RWPE2 (cell line): Measurements from ENCODE around the gene CLEC2L.

Experiments
- ATAC-seq: fragments of 200-7000 bp; cut with Tn5 transposase; 3 replicates; pipeline ENCODE4 v1.9.1; 2021; ENCODE audit warnings: low read depth
- DNase-seq: peaks from one replicate; pipeline ENCODE4 v3.0.0-alpha.2; 2020; ENCODE audit warnings: low spot score
- H3K27ac ChIP-seq: fragments of 450-650 bp; 2 replicates; pipeline ENCODE4 v1.5.1; 2017; ENCODE audit warnings: mild to moderate bottlenecking; ENCODE audit not compliant: poor library complexity, severe bottlenecking
- H3K27me3 ChIP-seq: fragments of 250-450 bp; sonication (Bioruptor Pico); 2 replicates; pipeline ENCODE4 v1.5.1; 2021; ENCODE audit warnings: mild to moderate bottlenecking, moderate library complexity; ENCODE audit not compliant: insufficient read depth, poor library complexity, severe bottlenecking
- H3K36me3 ChIP-seq: fragments of 250-450 bp; sonication (Bioruptor Pico); 2 replicates; pipeline ENCODE4 v1.5.1; 2020; ENCODE audit warnings: low read depth, mild to moderate bottlenecking, moderate library complexity
- H3K4me1 ChIP-seq: fragments of 250-450 bp; sonication (Bioruptor Pico); 2 replicates; pipeline ENCODE4 v1.5.1; 2021; ENCODE audit warnings: mild to moderate bottlenecking, moderate library complexity; ENCODE audit not compliant: insufficient read depth, poor library complexity, severe bottlenecking
- H3K4me3 ChIP-seq: fragments of 250-450 bp; sonication (Bioruptor Pico); 2 replicates; pipeline ENCODE4 v1.5.1; 2021; ENCODE audit warnings: mild to moderate bottlenecking, moderate library complexity; ENCODE audit not compliant: severe bottlenecking
- H3K9me3 ChIP-seq: fragments of 250-450 bp; sonication (Bioruptor Pico); 2 replicates; pipeline ENCODE4 v1.5.1; 2021; ENCODE audit warnings: mild to moderate bottlenecking, moderate library complexity; ENCODE audit not compliant: severe bottlenecking
- CTCF ChIP-seq: fragments of 450-650 bp; IDR thresholded peaks from one replicate; pipeline ENCODE4 v1.5.1; 2017; ENCODE audit warnings: mild to moderate bottlenecking, moderate library complexity; ENCODE audit not compliant: poor library complexity, severe bottlenecking

The CLEC2L gene

GRCh38 chr7:139570119-139570518 lies 46.6 kb downstream of the CLEC2L start:
- Histone ChIP-seq H3K4me1 (no peaks in the 10 kb centered on the region), H3K36me3 (peaks cover 7% of the 10 kb centered on the region), H3K27ac (no peak overlapping the region), H3K4me3 (no peak overlapping the region), H3K27me3 (no peaks in the 10 kb centered on the region), H3K9me3 (no peaks in the 10 kb centered on the region)
- no peak for TF ChIP-seq CTCF
- DNase-seq (no peak), ATAC-seq (no peak)

GRCh38 chr7:139570626-139571025 lies 47.1 kb downstream of the CLEC2L start:
- H3K27me3 ChIP-seq = no peaks in the 10 kb centered on the region
- H3K4me3 ChIP-seq = no peak overlapping the region
- no peaks in the 10 kb centered on the region for H3K4me1 ChIP-seq
- peaks cover 7% of the 10 kb centered on the region for H3K36me3 ChIP-seq
- no peak for DNase-seq
- H3K9me3 ChIP-seq = no peaks in the 10 kb centered on the region
- no peak overlapping the region for H3K27ac ChIP-seq
- no peak for TF ChIP-seq CTCF
- ATAC-seq = no peak

- no peaks in the 10 kb centered on the region for H3K4me1 ChIP-seq
- H3K9me3 ChIP-seq = no peaks in the 10 kb centered on the region
- H3K4me3 ChIP-seq = no peak overlapping the region
- H3K27me3 ChIP-seq = no peaks in the 10 kb centered on the region
- DNase-seq = no peak
- no peak for TF ChIP-seq CTCF
- peaks cover 7% of the 10 kb centered on the region for H3K36me3 ChIP-seq
- no peak overlapping the region for H3K27ac ChIP-seq
- no peak for ATAC-seq
Observed at GRCh38 chr7:139571190-139571589, 47.7 kb downstream of the CLEC2L start.

- Histone ChIP-seq H3K4me1 (no peaks in the 10 kb centered on the region), H3K36me3 (peaks cover 7% of the 10 kb centered on the region), H3K4me3 (no peak overlapping the region), H3K27ac (no peak overlapping the region), H3K9me3 (no peaks in the 10 kb centered on the region), H3K27me3 (no peaks in the 10 kb centered on the region)
- no peak for TF ChIP-seq CTCF
- no peak for DNase-seq
- no peak for ATAC-seq
Observed at GRCh38 chr7:139571651-139572050, 48.2 kb downstream of the CLEC2L start.

GRCh38 chr7:139572071-139572470 lies 48.6 kb downstream of the CLEC2L start:
- ATAC-seq (no peak), DNase-seq (no peak)
- no peak overlapping the region for H3K4me3 ChIP-seq
- TF ChIP-seq CTCF = no peak
- H3K4me1 ChIP-seq = no peaks in the 10 kb centered on the region
- H3K27me3 ChIP-seq = no peaks in the 10 kb centered on the region
- H3K27ac ChIP-seq = no peak overlapping the region
- peaks cover 7% of the 10 kb centered on the region for H3K36me3 ChIP-seq
- no peaks in the 10 kb centered on the region for H3K9me3 ChIP-seq
